Measurements from ENCODE around the gene GRM7.

GRCh38 chr3:6971933-6972332 lies 111.0 kb downstream of the GRM7 start:
- TF ChIP-seq CTCF (conservative IDR thresholded peaks at IDR 0.05; ENCODE audit: low read depth in 2 of 2) = no peak
- no peak for TF ChIP-seq POLR2AphosphoS5 (IDR thresholded peaks at IDR 0.05; ENCODE audit: low read depth)
- TF ChIP-seq EZH2phosphoT487 (IDR thresholded peaks at IDR 0.05; ENCODE audit: unreplicated experiment) = no peak
- TF ChIP-seq REST (IDR thresholded peaks at IDR 0.05; ENCODE audit: unreplicated experiment) = no peak
- no peak for TF ChIP-seq CREB1 (CRISPR knock-in tag; IDR thresholded peaks at IDR 0.05; ENCODE audit: low read depth)
- no peak for TF ChIP-seq EZH2 (IDR thresholded peaks at IDR 0.05; ENCODE audit: low read depth, unreplicated experiment)
- TF ChIP-seq JUNB (IDR thresholded peaks at IDR 0.05; ENCODE audit: unreplicated experiment) = no peak
